Activated CD4-positive, alpha-beta T cell treated with anti-CD3 and anti-CD28 coated beads for 24 hours (primary cell): Measurements from ENCODE around the gene RNF224.

Experiments used
- DNase-seq, 2 donors: peaks; one replicate each; pipeline ENCODE4 v3.0.0-alpha.2; 2020; ENCODE audit warnings: low read depth in 2 of 2

The RNF224 gene

GRCh38 chr9:137192448-137192780, 34.9 kb upstream of the RNF224 start:
- no peak for DNase-seq

GRCh38 chr9:137192859-137193258, 34.4 kb upstream of the RNF224 start:
- DNase-seq = no peak

GRCh38 chr9:137193771-137194170, 33.5 kb upstream of the RNF224 start:
- DNase-seq = no peak

- DNase-seq = no peak
Measured at GRCh38 chr9:137194388-137194787, 32.9 kb upstream of the RNF224 start.

- no peak for DNase-seq
Measured at GRCh38 chr9:137194909-137195308, 32.4 kb upstream of the RNF224 start.

GRCh38 chr9:137195525-137196220, 31.6 kb upstream of the RNF224 start:
- DNase-seq = no peak

- no peak for DNase-seq
Measured at GRCh38 chr9:137198051-137198901, 29.0 kb upstream of the RNF224 start.

GRCh38 chr9:137198902-137199283, 28.4 kb upstream of the RNF224 start:
- no peak for DNase-seq

GRCh38 chr9:137199411-137200121, 27.7 kb upstream of the RNF224 start:
- DNase-seq = no peak

GRCh38 chr9:137200311-137201204, 26.7 kb upstream of the RNF224 start, which contains the start of gene TPRN:
TPRN (minus strand) TSS chr9:137200741; CDS start chr9:137200711, 30 bp downstream.
- DNase-seq = peak; percentile 96 to 98

GRCh38 chr9:137201205-137201868, 26.0 kb upstream of the RNF224 start:
- no peak for DNase-seq

GRCh38 chr9:137202966-137203365, 24.3 kb upstream of the RNF224 start:
- DNase-seq = no peak

GRCh38 chr9:137204731-137205125, 22.6 kb upstream of the RNF224 start:
- DNase-seq = no peak

GRCh38 chr9:137205126-137206069, 21.9 kb upstream of the RNF224 start, which contains the start of the genes NDOR1 and TMEM203:
NDOR1 (plus strand) TSS chr9:137205700; CDS start chr9:137205778, 78 bp downstream.
TMEM203 (minus strand) TSS chr9:137205648; CDS start chr9:137205414, 234 bp downstream.
- DNase-seq = peak; percentile 84 to 93

GRCh38 chr9:137206602-137207001, 20.7 kb upstream of the RNF224 start:
- DNase-seq = no peak

- no peak for DNase-seq
Measured at GRCh38 chr9:137211532-137211931, 15.8 kb upstream of the RNF224 start.

GRCh38 chr9:137212520-137212919, 14.8 kb upstream of the RNF224 start:
- DNase-seq = no peak

- no peak for DNase-seq
Measured at GRCh38 chr9:137213160-137214060, 13.9 kb upstream of the RNF224 start.
